ENCODE results near the gene WHRN. TPM values are rescaled to one million over a fixed set of nuclear protein-coding genes. Genes with fewer than 3 reads are reported as not detected.

Gene WHRN
- total and polyA plus RNA-seq, 2 of the 13 experiments (the other 11 are each of a cell fraction or from before 2014, with no cell fraction given) = 2.3 to 5.3 TPM

DNA sequence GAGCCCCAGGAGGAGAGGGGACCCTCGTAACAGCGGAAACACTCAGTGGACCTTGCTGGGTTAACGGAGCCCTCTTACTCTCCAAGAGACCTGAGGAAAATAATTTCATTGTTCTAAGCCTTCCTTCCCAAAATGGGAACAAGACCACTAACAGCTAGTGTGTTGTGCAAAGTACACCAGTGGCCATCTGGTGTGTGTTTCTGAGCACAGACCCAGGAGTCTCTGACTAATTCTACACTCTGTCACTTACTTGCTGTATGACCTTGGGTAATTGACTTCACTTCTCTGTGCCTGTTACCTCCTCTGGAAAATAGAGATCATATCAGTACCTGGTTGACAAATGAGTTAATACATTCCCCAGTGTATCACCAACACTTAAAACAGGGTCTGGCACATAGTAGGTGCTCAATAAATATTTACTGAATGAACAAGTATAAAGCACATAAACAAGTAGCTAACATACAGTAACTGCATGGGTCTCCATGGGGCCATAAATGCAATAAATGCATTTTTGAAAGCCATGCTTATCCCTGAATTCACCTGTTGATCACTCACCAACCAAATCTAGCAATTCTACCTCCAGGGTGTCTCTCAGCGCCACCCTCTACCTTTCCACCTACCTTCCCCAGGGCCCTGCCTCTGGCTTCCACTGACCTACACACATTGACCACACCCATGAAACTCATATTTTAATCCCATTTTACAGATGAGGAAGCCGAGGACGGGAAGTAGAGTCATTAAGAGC lies 72.8 kb downstream of the WHRN start:
- intact Hi-C loops (cut with micrococcal nuclease; ENCODE audit: unreplicated experiment) (no loop called here), in situ Hi-C loops (cut with HindIII; ENCODE audit: extremely low pct_ligation_motif_present, low pct_unique_long_range_greater_than_20kb) (loop anchor here (10.0 to 25.0 kb wide), 2 partner anchors 222 to 580 kb away; partner anchors contain the start of gene TEX53)
- Histone ChIP-seq H3K27ac (ENCODE audit: extremely low read length, insufficient read depth, low read length) (no peak overlapping the region), H3K27me3 (ENCODE audit: control insufficient read depth in 1 of 2, insufficient read depth in 2 of 2, low read length in 2 of 2) (no peaks in the 10 kb centered on the region), H3K79me2 (ENCODE audit: insufficient read depth, low read length) (no peaks in the 10 kb centered on the region), H2AFZ (ENCODE audit: low read length) (no peak overlapping the region), H4K20me1 (ENCODE audit: insufficient read depth, low read length) (no peaks in the 10 kb centered on the region), H3K9me3 (ENCODE audit: low read length) (no peaks in the 10 kb centered on the region), H3K36me3 (replicated peaks in 1 of 2; ENCODE audit: control insufficient read depth in 1 of 2, insufficient read depth in 2 of 2, low read length in 2 of 2) (no peaks in the 10 kb centered on the region), H3K4me1 (ENCODE audit: insufficient read depth, low read length) (peaks cover 24% of the 10 kb centered on the region), H3K9ac (ENCODE audit: insufficient read depth, low read depth, low read length) (no peak overlapping the region), H3K4me3 (replicated peaks in 1 of 3; ENCODE audit: insufficient read depth in 1 of 3, low read depth in 2 of 3, low read length in 3 of 3) (no peak overlapping the region), H3K4me2 (ENCODE audit: low read depth, low read length) (no peak overlapping the region)
- CTCF ChIA-PET (ENCODE audit: low intra/inter-chr PET ratio, low total read pairs) = no interaction called here
- TF ChIP-seq ZNF253 (CRISPR knock-in tag; IDR thresholded peaks at IDR 0.05; ENCODE audit: borderline replicate concordance) (no peak), REXO4 (CRISPR knock-in tag; IDR thresholded peaks at IDR 0.05; ENCODE audit: borderline replicate concordance) (no peak), ZFP1 (CRISPR knock-in tag; IDR thresholded peaks at IDR 0.05) (no peak), NFKB2 (CRISPR knock-in tag; IDR thresholded peaks at IDR 0.05; ENCODE audit: borderline replicate concordance) (no peak), ZFY (CRISPR knock-in tag; IDR thresholded peaks at IDR 0.05) (no peak)
- TF ChIP-seq, protein P1, sequence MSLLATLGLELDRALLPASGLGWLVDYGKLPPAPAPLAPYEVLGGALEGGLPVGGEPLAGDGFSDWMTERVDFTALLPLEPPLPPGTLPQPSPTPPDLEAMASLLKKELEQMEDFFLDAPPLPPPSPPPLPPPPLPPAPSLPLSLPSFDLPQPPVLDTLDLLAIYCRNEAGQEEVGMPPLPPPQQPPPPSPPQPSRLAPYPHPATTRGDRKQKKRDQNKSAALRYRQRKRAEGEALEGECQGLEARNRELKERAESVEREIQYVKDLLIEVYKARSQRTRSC (CRISPR knock-in tag; IDR thresholded peaks at IDR 0.05; ENCODE audit: low read depth) = no peak
- DNase-seq (ENCODE audit: low spot score) (no peak), FAIRE-seq (no peak), ATAC-seq (no peak)
- POLR2A ChIA-PET = no interaction called here
- 82% methylated on average over 6 of the region's 6 CpGs for WGBS (ENCODE audit: low lambda C conversion rate)
- no TSS peak for BruUV-seq (replicated peaks)

DNA sequence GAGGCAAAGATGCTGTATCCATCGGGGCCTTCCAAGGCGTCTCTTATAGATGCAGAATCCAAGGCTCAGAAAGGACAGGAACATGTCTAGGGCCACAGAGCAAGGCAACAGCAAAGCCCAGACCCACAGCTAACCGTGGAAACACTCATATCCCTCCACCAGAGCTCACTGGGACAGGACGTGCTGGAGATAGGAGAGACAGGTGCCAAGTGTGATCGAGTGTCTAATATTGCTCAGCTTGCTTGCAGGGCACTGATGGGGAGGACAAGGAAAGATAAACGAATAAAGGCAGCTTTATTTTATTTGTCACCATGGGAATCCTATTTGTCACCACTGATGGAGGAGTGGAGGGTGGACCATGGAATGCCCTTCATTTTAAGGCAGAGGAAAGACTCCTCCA lies 73.5 kb downstream of the WHRN start:
- Histone ChIP-seq H3K4me1 (ENCODE audit: insufficient read depth, low read length) (peaks cover 21% of the 10 kb centered on the region), H3K36me3 (replicated peaks in 1 of 2; ENCODE audit: control insufficient read depth in 1 of 2, insufficient read depth in 2 of 2, low read length in 2 of 2) (no peaks in the 10 kb centered on the region), H3K27me3 (ENCODE audit: control insufficient read depth in 1 of 2, insufficient read depth in 2 of 2, low read length in 2 of 2) (no peaks in the 10 kb centered on the region), H3K9ac (ENCODE audit: insufficient read depth, low read depth, low read length) (no peak overlapping the region), H3K4me2 (ENCODE audit: low read depth, low read length) (no peak overlapping the region), H3K27ac (ENCODE audit: extremely low read length, insufficient read depth, low read length) (no peak overlapping the region), H4K20me1 (ENCODE audit: insufficient read depth, low read length) (no peaks in the 10 kb centered on the region), H3K9me3 (ENCODE audit: low read length) (no peaks in the 10 kb centered on the region), H3K79me2 (ENCODE audit: insufficient read depth, low read length) (no peaks in the 10 kb centered on the region), H3K4me3 (replicated peaks in 1 of 3; ENCODE audit: insufficient read depth in 1 of 3, low read depth in 2 of 3, low read length in 3 of 3) (no peak overlapping the region), H2AFZ (ENCODE audit: low read length) (no peak overlapping the region)
- intact Hi-C loops (cut with micrococcal nuclease; ENCODE audit: unreplicated experiment) = no loop called here
- CTCF ChIA-PET (ENCODE audit: low intra/inter-chr PET ratio, low total read pairs) = no interaction called here
- no peak for ATAC-seq
- 72% methylated on average over 6 of the region's 6 CpGs for WGBS (ENCODE audit: low lambda C conversion rate)
- BruUV-seq (replicated peaks) = no TSS peak
- FAIRE-seq = no peak
- no peak for DNase-seq (ENCODE audit: low spot score)
- POLR2A ChIA-PET = no interaction called here
- in situ Hi-C loops (cut with HindIII; ENCODE audit: extremely low pct_ligation_motif_present, low pct_unique_long_range_greater_than_20kb) = loop anchor here (10.0 to 25.0 kb wide), 2 partner anchors 223 to 581 kb away; partner anchors contain the start of gene TEX53
- TF ChIP-seq PAX8 (CRISPR knock-in tag; IDR thresholded peaks at IDR 0.05; ENCODE audit: borderline replicate concordance) = no peak
- no peak for TF ChIP-seq ZNF24 (IDR thresholded peaks at IDR 0.05)
- TF ChIP-seq, protein P1 (CRISPR knock-in tag; IDR thresholded peaks at IDR 0.05; ENCODE audit: low read depth) = no peak
- no peak for TF ChIP-seq ZNF747 (CRISPR knock-in tag; IDR thresholded peaks at IDR 0.05; ENCODE audit: borderline replicate concordance)
- no peak for TF ChIP-seq THAP11 (CRISPR knock-in tag; IDR thresholded peaks at IDR 0.05)
- TF ChIP-seq TBX3 (IDR thresholded peaks at IDR 0.05; ENCODE audit: borderline replicate concordance) = no peak
- TF ChIP-seq, protein P2, sequence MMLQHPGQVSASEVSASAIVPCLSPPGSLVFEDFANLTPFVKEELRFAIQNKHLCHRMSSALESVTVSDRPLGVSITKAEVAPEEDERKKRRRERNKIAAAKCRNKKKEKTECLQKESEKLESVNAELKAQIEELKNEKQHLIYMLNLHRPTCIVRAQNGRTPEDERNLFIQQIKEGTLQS (CRISPR knock-in tag; IDR thresholded peaks at IDR 0.05) = no peak
- TF ChIP-seq RXRB (CRISPR knock-in tag; IDR thresholded peaks at IDR 0.05; ENCODE audit: borderline replicate concordance) = no peak

Data from HepG2 (cell line).